Breast epithelium (tissue), 4 donors: ENCODE results near the gene FRMPD2. TPM values are rescaled to one million over a fixed set of nuclear protein-coding genes. Genes with fewer than 3 reads are reported as not detected.
"Not testable (repeated sequence)": the region's sequence is repeated elsewhere in the genome, so short reads cannot be mapped to it uniquely, and the experiment has no call there.

Source experiments
- DNase-seq, 2 donors: peaks; one replicate each; pipeline ENCODE4 v3.0.0-alpha.2; 2019; ENCODE audit warnings: low spot score in 2 of 2
- H3K27ac ChIP-seq, 2 donors: fragments of 200-600 bp; sonication (generic) in 1 of 2; one replicate each; pipeline ENCODE4 v1.5.1; 2016 to 2019; ENCODE audit warnings: mild to moderate bottlenecking in 1 of 2
- H3K27me3 ChIP-seq, 2 donors: fragments of 200-600 bp; sonication (generic) in 1 of 2; one replicate each; pipeline versions ENCODE4 v1.5.1 to v1.6.0; 2017 to 2019; ENCODE audit warnings: control low read depth in 1 of 2, mild to moderate bottlenecking in 1 of 2
- H3K36me3 ChIP-seq: fragments of 200-600 bp; one replicate; pipeline ENCODE4 v1.5.1; 2019
- H3K4me1 ChIP-seq, 2 donors: fragments of 200-600 bp; sonication (generic); one replicate each; pipeline ENCODE4 v1.5.1; 2016 to 2019; ENCODE audit warnings: control low read depth in 1 of 2
- H3K4me3 ChIP-seq, 3 donors: fragments of 200-600 bp; sonication (generic); 1 replicate in 2 of 3; 2 replicates in 1 of 3; pipeline ENCODE4 v1.5.1; 2016 to 2019; ENCODE audit warnings: mild to moderate bottlenecking in 3 of 3, moderate library complexity in 2 of 3
- H3K9me3 ChIP-seq, 2 donors: fragments of 200-600 bp; sonication (generic) in 1 of 2; one replicate each; pipeline ENCODE4 v1.5.1; 2016 to 2019; ENCODE audit warnings: control low read depth in 1 of 2
- POLR2A ChIP-seq: fragments of 450-650 bp; IDR thresholded peaks from one replicate; pipeline ENCODE4 v1.6.1; 2016; ENCODE audit warnings: antibody characterized with exemption, mild to moderate bottlenecking, moderate library complexity
- POLR2AphosphoS5 ChIP-seq, 3 donors: sonication (generic); formaldehyde crosslinking; IDR thresholded peaks; one replicate each; pipeline ENCODE4 v1.6.1; 2017; ENCODE audit warnings: antibody characterized with exemption in 3 of 3
- intact Hi-C: fragments of 100-400 bp; cut with DNase I; formaldehyde crosslinking; loops from one replicate; pipeline ENCODE4 v1.15.1; 2023; ENCODE audit warnings: low total_unique reads
- total RNA-seq, 3 donors: library from RNA; depleted of rRNA; stranded (reverse); fragments of >200 nt; gene quantifications; one replicate each; pipeline ENCODE4 v1.1.0, GENCODE V29; 2016
- TF ChIP-seq, protein P1 (sequence below), 3 donors: fragments of 450-650 bp; IDR thresholded peaks; one replicate each; pipeline ENCODE4 v1.5.1; 2016 to 2017; ENCODE audit warnings: antibody characterized with exemption in 3 of 3, mild to moderate bottlenecking in 3 of 3, moderate library complexity in 3 of 3

Gene FRMPD2
- total RNA-seq, 3 donors from 2014 or later, result 1.9 to 4.6 TPM; not detected in 1

- Histone ChIP-seq H3K27ac (no peak overlapping the region), H3K36me3 (no peaks in the 10 kb centered on the region), H3K27me3 (no peaks in the 10 kb centered on the region), H3K9me3 (peaks cover 0 to 10% of the 10 kb centered on the region in 2 donors), H3K4me1 (peaks cover 0 to 7% of the 10 kb centered on the region in 2 donors), H3K4me3 (no peak overlapping the region)
- DNase-seq, result no peak
- TF ChIP-seq POLR2A (no peak), POLR2AphosphoS5 (IDR thresholded peaks at IDR 0.05) (no peak)
- TF ChIP-seq, protein P1, sequence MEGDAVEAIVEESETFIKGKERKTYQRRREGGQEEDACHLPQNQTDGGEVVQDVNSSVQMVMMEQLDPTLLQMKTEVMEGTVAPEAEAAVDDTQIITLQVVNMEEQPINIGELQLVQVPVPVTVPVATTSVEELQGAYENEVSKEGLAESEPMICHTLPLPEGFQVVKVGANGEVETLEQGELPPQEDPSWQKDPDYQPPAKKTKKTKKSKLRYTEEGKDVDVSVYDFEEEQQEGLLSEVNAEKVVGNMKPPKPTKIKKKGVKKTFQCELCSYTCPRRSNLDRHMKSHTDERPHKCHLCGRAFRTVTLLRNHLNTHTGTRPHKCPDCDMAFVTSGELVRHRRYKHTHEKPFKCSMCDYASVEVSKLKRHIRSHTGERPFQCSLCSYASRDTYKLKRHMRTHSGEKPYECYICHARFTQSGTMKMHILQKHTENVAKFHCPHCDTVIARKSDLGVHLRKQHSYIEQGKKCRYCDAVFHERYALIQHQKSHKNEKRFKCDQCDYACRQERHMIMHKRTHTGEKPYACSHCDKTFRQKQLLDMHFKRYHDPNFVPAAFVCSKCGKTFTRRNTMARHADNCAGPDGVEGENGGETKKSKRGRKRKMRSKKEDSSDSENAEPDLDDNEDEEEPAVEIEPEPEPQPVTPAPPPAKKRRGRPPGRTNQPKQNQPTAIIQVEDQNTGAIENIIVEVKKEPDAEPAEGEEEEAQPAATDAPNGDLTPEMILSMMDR (IDR thresholded peaks at IDR 0.05), result no peak
- intact Hi-C loops, result no loop called here
Measured at GRCh38 chr10:48284811-48285210, 10.3 kb upstream of the FRMPD2 start.

DNA sequence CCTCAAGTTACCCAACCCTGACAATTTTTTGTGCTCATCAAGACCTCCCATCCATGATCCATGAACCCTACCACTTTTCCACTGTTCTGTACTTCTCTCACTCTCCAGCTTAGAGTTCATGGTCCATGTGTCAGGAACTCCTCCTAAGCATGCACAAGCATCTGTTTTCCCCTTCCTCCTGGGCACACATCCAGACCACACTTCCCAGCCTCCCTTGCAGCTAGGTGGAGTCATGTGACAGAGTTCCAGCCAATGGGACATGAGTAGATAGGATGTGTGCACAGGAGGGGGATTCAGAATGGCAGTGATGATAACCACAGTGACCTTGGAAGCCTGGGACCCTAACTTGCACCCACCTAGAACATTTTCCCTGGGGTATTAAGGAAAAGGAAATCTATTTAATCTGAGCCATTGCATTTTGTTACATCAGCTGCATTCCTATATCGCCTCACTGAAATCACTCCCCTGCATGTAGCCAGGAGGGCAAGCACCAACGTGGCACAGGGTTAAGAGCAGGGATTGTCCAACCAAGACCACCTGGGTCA lies 9.6 kb upstream of the FRMPD2 start:
- Histone ChIP-seq H3K4me1 (peaks cover 0 to 3% of the 10 kb centered on the region in 2 donors), H3K9me3 (peaks cover 0 to 10% of the 10 kb centered on the region in 2 donors), H3K4me3 (no peak overlapping the region), H3K27me3 (no peaks in the 10 kb centered on the region), H3K27ac (no peak overlapping the region), H3K36me3 (no peaks in the 10 kb centered on the region)
- no peak for TF ChIP-seq POLR2AphosphoS5 (IDR thresholded peaks at IDR 0.05)
- TF ChIP-seq, protein P1 (IDR thresholded peaks at IDR 0.05), result no peak
- TF ChIP-seq POLR2A, result no peak
- intact Hi-C loops, result no loop called here
- DNase-seq, result no peak

DNA sequence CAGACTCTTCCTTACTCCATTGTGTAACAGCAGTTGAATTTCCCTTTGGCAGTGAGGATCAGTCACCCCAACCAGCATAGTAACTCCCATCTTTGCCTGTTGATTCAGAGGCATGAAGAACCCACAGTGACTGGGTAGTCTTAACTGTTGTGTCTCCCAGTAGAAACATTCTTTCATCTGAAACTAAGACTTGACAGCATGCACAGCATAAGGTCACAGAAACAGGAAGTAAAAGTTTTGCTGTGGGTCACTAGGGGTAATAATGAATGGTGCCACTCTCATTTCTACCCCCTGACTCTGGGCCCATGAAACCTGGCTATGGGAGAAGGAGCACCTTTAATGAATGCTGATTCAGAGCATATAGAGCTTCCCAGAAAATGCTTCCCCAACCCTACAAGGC lies 8.3 kb upstream of the FRMPD2 start:
- Histone ChIP-seq H3K36me3 (no peaks in the 10 kb centered on the region), H3K4me3 (no peak overlapping the region), H3K9me3 (peaks cover 0 to 10% of the 10 kb centered on the region in 2 donors), H3K27ac (no peak overlapping the region), H3K27me3 (no peaks in the 10 kb centered on the region), H3K4me1 (no peaks in the 10 kb centered on the region)
- no peak for DNase-seq
- intact Hi-C loops, result no loop called here
- TF ChIP-seq, protein P1 (IDR thresholded peaks at IDR 0.05), result no peak
- TF ChIP-seq POLR2AphosphoS5 (IDR thresholded peaks at IDR 0.05) (no peak), POLR2A (no peak)

GRCh38 chr10:48281697-48282096 lies 7.2 kb upstream of the FRMPD2 start:
- H3K36me3 ChIP-seq, DNase-seq, H3K4me3 ChIP-seq, H3K4me1 ChIP-seq, H3K27ac ChIP-seq, intact Hi-C loops, H3K27me3 ChIP-seq: not testable (repeated sequence)
- H3K9me3 ChIP-seq, result peaks cover 0 to 10% of the 10 kb centered on the region in 2 donors

DNA sequence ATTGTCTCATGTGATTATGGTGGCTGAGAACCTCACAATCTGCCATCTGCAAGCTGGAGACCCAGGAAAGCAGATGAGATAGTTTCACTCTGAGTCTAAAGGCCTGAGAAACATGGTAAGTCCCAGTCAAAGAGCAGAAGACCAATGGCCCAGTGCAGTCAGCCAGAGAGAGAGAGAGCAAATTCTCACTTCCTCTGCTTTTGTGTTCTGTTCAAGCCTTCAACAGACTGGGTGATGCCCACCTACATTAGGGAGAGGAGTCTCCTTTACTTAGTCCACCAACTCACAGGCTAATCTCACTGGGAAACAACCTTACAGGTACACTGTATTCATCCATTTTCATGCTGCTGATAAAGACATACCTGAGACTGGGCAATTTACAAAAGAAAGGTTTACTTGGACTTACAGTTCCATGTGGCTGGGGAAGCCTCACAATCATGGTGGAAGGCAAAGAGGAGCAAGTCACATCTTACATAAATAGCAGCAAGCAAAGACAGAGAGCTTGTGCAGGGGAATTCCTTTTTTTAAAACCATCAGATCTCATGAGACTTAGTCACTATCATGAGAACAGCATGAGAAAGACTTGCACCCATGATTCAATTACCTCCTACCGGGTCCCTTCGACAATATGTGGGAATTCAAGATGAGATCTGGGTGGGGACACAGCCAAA lies 4.7 kb upstream of the FRMPD2 start:
- H3K4me3 ChIP-seq, result no peak overlapping the region
- H3K27me3 ChIP-seq, result no peaks in the 10 kb centered on the region
- H3K27ac ChIP-seq, result no peak overlapping the region
- TF ChIP-seq POLR2AphosphoS5 (IDR thresholded peaks at IDR 0.05) (no peak), POLR2A (no peak)
- TF ChIP-seq, protein P1 (IDR thresholded peaks at IDR 0.05), result no peak
- no peak for DNase-seq
- intact Hi-C loops, result no loop called here
- peaks cover 0 to 9% of the 10 kb centered on the region in 2 donors for H3K9me3 ChIP-seq
- no peaks in the 10 kb centered on the region for H3K36me3 ChIP-seq
- H3K4me1 ChIP-seq, result no peaks in the 10 kb centered on the region
